Neural crest cell (in vitro differentiated cells): ENCODE data around the gene SPIB. TPM values are rescaled to one million over a fixed set of nuclear protein-coding genes. Genes with fewer than 3 reads are reported as not detected.

ENCODE experiments used
- DNase-seq: peaks from one replicate; pipeline ENCODE4 v3.0.0; 2021; ENCODE audit warnings: low read depth, mixed read lengths, low spot score
- H3K27ac Mint-ChIP-seq: one replicate; pipeline ENCODE4 v1.8.0; 2021; ENCODE audit warnings: mild to moderate bottlenecking, mixed read lengths; ENCODE audit not compliant: unreplicated experiment
- H3K27me3 Mint-ChIP-seq: 2 replicates; pipeline ENCODE4 v1.8.0; 2021; ENCODE audit warnings: low read depth, mild to moderate bottlenecking, mixed read lengths
- H3K36me3 Mint-ChIP-seq: 2 replicates; pipeline ENCODE4 v1.8.0; 2021; ENCODE audit warnings: low read depth, mild to moderate bottlenecking, mixed read lengths
- H3K4me1 Mint-ChIP-seq: 2 replicates; pipeline ENCODE4 v1.8.0; 2021; ENCODE audit warnings: mixed read lengths
- H3K4me3 Mint-ChIP-seq: one replicate; pipeline ENCODE4 v1.8.0; 2021; ENCODE audit warnings: mild to moderate bottlenecking, mixed read lengths
- H3K9me3 Mint-ChIP-seq: 2 replicates; pipeline ENCODE4 v1.8.0; 2021; ENCODE audit warnings: mixed read lengths
- total RNA-seq: library from RNA; stranded (reverse); gene quantifications from 2 replicates; pipeline ENCODE4 v1.2.1, GENCODE V29; 2021
- TF ChIP-seq, protein P1 (sequence below): fragments of 200-600 bp; sonication (generic); conservative IDR thresholded peaks from 2 replicates; pipeline ENCODE4 v1.5.0; 2021; ENCODE audit warnings: antibody characterized with exemption, mild to moderate bottlenecking

SPIB gene
- total RNA-seq, 1 donor from 2014 or later, result not detected

DNA sequence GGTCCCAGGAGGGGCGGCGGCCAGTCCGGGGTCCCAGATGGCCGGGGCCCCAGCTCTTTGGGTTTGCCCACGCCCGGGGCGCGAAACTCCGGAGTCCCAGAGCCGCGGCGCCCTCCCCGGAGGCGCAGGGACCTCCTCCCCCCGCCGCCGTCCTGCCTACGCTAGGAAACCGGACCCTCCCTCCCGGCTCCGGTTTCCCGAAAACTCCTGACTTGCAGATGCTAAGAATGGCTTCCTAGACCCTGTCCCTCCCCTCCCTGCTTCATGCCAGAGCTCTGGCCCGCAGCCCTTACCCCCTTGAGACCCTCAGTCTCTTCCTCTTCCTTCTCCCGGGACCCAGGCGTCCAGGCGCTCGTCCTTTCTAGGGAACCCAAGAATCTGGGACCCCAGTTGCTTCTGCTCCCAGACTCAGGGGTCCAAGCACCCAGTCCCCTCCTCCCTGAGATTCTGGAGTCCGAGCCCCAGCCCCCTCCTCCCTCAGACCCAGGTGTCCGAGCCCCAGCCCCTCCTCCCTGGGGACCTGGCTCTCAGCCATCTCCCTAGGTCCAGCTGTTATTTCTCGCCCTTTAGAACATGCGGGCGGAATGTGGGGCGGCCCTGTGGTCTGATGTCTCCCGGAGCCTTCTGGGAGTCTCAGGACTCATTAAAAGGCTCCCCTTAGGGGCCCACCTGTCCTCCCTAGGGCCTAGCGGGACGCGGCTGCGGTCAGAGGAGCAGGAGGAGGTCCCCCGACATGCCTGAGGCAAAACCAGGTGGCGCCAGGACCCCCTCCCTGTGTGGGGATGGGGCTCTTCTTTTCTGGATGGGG lies 13.7 kb downstream of the SPIB start, which contains the start of gene MYBPC2:
TSS of gene MYBPC2 (plus strand) at position 672 of the 808 bp plus-strand sequence. CDS start at position 734, 62 bp downstream.
- Mint-ChIP-seq H3K27me3 (peaks cover 56% of the 10 kb centered on the region), H3K9me3 (no peaks in the 10 kb centered on the region), H3K36me3 (no peaks in the 10 kb centered on the region), H3K27ac (peak within 1 kb of the TSS; percentile 51), H3K4me1 (peaks cover 11% of the 10 kb centered on the region), H3K4me3 (peak within 1 kb of the TSS; percentile 93)
- TF ChIP-seq, protein P1, sequence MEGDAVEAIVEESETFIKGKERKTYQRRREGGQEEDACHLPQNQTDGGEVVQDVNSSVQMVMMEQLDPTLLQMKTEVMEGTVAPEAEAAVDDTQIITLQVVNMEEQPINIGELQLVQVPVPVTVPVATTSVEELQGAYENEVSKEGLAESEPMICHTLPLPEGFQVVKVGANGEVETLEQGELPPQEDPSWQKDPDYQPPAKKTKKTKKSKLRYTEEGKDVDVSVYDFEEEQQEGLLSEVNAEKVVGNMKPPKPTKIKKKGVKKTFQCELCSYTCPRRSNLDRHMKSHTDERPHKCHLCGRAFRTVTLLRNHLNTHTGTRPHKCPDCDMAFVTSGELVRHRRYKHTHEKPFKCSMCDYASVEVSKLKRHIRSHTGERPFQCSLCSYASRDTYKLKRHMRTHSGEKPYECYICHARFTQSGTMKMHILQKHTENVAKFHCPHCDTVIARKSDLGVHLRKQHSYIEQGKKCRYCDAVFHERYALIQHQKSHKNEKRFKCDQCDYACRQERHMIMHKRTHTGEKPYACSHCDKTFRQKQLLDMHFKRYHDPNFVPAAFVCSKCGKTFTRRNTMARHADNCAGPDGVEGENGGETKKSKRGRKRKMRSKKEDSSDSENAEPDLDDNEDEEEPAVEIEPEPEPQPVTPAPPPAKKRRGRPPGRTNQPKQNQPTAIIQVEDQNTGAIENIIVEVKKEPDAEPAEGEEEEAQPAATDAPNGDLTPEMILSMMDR, result no peak
- DNase-seq, result no peak

- Mint-ChIP-seq H3K4me1 (peaks cover 11% of the 10 kb centered on the region), H3K36me3 (no peaks in the 10 kb centered on the region), H3K27me3 (peaks cover 63% of the 10 kb centered on the region), H3K4me3 (peak overlapping the region; percentile 78), H3K27ac (no peak overlapping the region), H3K9me3 (no peaks in the 10 kb centered on the region)
- TF ChIP-seq, protein P1, result no peak
- DNase-seq, result no peak
Observed at GRCh38 chr19:50433201-50434180, 14.8 kb downstream of the SPIB start.

DNA sequence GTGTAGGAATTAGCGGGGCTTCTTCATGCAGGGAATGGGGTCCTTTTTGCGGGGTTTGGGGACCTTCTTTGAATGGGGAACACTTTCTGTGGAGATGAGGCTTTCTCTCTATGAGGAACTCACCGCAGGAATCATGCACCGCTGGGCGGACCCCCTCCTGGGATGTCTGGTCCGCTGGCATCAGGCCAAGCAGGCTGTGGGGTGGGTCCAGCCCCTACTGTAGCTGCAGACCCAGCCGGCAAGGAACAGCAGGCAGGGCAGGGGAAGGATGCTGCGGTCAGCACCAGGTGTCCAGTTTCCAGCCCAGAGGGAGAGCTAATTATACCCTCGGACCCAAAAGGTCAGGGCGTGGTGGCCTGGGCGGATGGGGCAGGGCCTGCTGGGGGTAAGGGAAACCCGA lies 15.8 kb downstream of the SPIB start:
- TF ChIP-seq, protein P1, result no peak
- Mint-ChIP-seq H3K27ac (no peak overlapping the region), H3K27me3 (peaks cover 67% of the 10 kb centered on the region), H3K4me1 (peaks cover 11% of the 10 kb centered on the region), H3K36me3 (no peaks in the 10 kb centered on the region), H3K4me3 (peak overlapping the region; percentile 63), H3K9me3 (no peaks in the 10 kb centered on the region)
- no peak for DNase-seq

DNA sequence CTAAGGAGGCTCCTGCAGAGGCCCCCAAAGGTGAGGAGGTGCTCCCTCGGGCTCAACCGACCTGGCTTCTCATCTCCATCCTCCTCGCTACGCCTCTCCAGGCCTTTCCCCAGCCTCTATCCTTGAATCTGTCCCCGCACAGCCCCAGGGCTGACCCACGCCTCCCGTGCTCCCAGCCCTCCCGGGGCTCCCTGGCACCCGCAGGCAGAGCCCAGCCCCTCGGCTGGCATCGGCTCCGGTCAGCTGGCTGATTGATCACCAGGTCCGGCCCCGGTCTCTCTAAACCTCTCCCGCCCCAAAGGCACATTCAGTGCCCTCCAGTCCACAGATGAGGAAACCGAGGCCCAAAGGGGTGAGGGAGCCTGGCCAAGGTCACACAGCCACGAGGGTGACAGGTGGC lies 16.5 kb downstream of the SPIB start:
- H3K27me3 Mint-ChIP-seq, result peaks cover 64% of the 10 kb centered on the region

GRCh38 chr19:50435627-50436026 lies 16.9 kb downstream of the SPIB start:
- Mint-ChIP-seq H3K27me3 (peaks cover 60% of the 10 kb centered on the region), H3K9me3 (no peaks in the 10 kb centered on the region), H3K36me3 (no peaks in the 10 kb centered on the region), H3K4me1 (peaks cover 11% of the 10 kb centered on the region), H3K4me3 (no peak overlapping the region), H3K27ac (no peak overlapping the region)
- TF ChIP-seq, protein P1, result no peak
- DNase-seq, result no peak

More for the DNA sequence above, 16.5 kb downstream of the SPIB start:
- DNase-seq, result no peak
- TF ChIP-seq, protein P1, result no peak
- Mint-ChIP-seq H3K4me1 (peaks cover 11% of the 10 kb centered on the region), H3K4me3 (no peak overlapping the region), H3K27ac (no peak overlapping the region), H3K36me3 (no peaks in the 10 kb centered on the region), H3K9me3 (no peaks in the 10 kb centered on the region)
